HEK293T (cell line): ENCODE data around the gene LMCD1.

Experiments
- CTCF ChIA-PET: fragments of 350-600 bp; formaldehyde crosslinking; extraction: SDS; loops from one replicate; lab custom pipeline; 2021; ENCODE audit warnings: antibody characterized with exemption, inconsistent platforms; lab: Yijun Ruan, JAX
- POLR2A ChIA-PET: fragments of 350-600 bp; formaldehyde crosslinking; extraction: SDS; loops from one replicate; lab custom pipeline; 2020; ENCODE audit warnings: antibody characterized with exemption, inconsistent platforms; lab: Yijun Ruan, JAX
- DNase-seq: peaks from one replicate; pipeline ENCODE4 v3.0.0; 2012; ENCODE audit warnings: mixed read lengths; ENCODE audit errors: extremely low spot score
- ARNT ChIP-seq: fragments of 450-650 bp; IDR thresholded peaks from 2 replicates; pipeline ENCODE4 v1.6.1; 2017; ENCODE audit warnings: mild to moderate bottlenecking
- BHLHE40 ChIP-seq: fragments of 450-650 bp; IDR thresholded peaks from 2 replicates; pipeline ENCODE4 v1.6.1; 2016; ENCODE audit warnings: mild to moderate bottlenecking, moderate library complexity, borderline replicate concordance
- CTBP1 ChIP-seq: fragments of 450-650 bp; IDR thresholded peaks from 2 replicates; pipeline ENCODE4 v1.6.1; 2016; ENCODE audit warnings: borderline replicate concordance
- ELF4 ChIP-seq: fragments of 450-650 bp; IDR thresholded peaks from 2 replicates; pipeline ENCODE4 v1.6.1; 2017; ENCODE audit warnings: antibody characterized with exemption
- FOXA1 ChIP-seq: fragments of 450-650 bp; IDR thresholded peaks from 2 replicates; pipeline ENCODE4 v1.6.1; 2016; ENCODE audit warnings: mild to moderate bottlenecking
- FOXK2 ChIP-seq: fragments of 450-650 bp; IDR thresholded peaks from 2 replicates; pipeline ENCODE4 v1.6.1; 2016; ENCODE audit warnings: mild to moderate bottlenecking
- FOXM1 ChIP-seq: fragments of 450-650 bp; IDR thresholded peaks from 2 replicates; pipeline ENCODE4 v1.6.1; 2017; ENCODE audit warnings: mild to moderate bottlenecking, borderline replicate concordance
- HDGF ChIP-seq: fragments of 450-650 bp; IDR thresholded peaks from 2 replicates; pipeline ENCODE4 v1.6.1; 2017; ENCODE audit warnings: antibody characterized with exemption, borderline replicate concordance
- L3MBTL2 ChIP-seq: fragments of 450-650 bp; conservative IDR thresholded peaks from 2 replicates; pipeline ENCODE4 v1.6.1; 2016; ENCODE audit warnings: mild to moderate bottlenecking
- LEF1 ChIP-seq: fragments of 450-650 bp; IDR thresholded peaks from 2 replicates; pipeline ENCODE4 v1.6.1; 2017; ENCODE audit warnings: mild to moderate bottlenecking, borderline replicate concordance
- NFRKB ChIP-seq: fragments of 450-650 bp; IDR thresholded peaks from 2 replicates; pipeline ENCODE4 v1.6.1; 2016; ENCODE audit warnings: mild to moderate bottlenecking, moderate library complexity
- SP1 ChIP-seq: fragments of 450-650 bp; IDR thresholded peaks from 2 replicates; pipeline ENCODE4 v1.6.1; 2017
- SUZ12 ChIP-seq: fragments of 450-650 bp; IDR thresholded peaks from 2 replicates; pipeline ENCODE4 v1.6.1; 2016; ENCODE audit warnings: mild to moderate bottlenecking
- TARDBP ChIP-seq: fragments of 450-650 bp; IDR thresholded peaks from 2 replicates; pipeline ENCODE4 v1.6.1; 2016
- ZNF384 ChIP-seq: fragments of 450-650 bp; IDR thresholded peaks from 2 replicates; pipeline ENCODE4 v1.6.1; 2016
- TF ChIP-seq, protein P1 (sequence below): fragments of 450-650 bp; IDR thresholded peaks from 2 replicates; pipeline ENCODE4 v1.6.1; 2016

LMCD1 gene

DNA sequence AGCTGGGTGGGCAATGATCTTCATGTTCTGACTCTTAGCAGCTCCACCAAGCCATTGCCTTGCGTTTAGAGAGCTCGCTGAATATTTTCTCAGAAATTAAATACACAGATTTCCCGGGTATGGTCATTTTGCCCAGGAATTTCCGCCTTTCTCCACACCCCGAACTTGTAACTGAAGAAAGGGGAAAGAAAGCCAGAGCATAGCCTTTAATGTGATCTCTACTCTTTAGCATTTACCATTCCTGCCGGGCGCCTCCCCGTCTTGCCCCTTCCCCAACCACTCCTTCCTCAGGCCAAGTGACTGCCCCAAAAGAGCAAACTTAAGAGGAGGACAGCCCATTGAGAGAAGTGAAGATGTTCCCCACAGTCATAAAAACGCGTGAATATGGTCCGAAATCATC is 53.1 kb downstream of the LMCD1 start:
- CTCF ChIA-PET: interaction anchor here (0.8 kb wide), 1 partner anchor 159 kb away, joined by 3 read pairs; no protein-coding TSS in a partner anchor
- DNase-seq: no peak
- TF ChIP-seq TARDBP (no peak), L3MBTL2 (no peak), FOXK2 (no peak), LEF1 (no peak)
- POLR2A ChIA-PET: no interaction called here

DNA sequence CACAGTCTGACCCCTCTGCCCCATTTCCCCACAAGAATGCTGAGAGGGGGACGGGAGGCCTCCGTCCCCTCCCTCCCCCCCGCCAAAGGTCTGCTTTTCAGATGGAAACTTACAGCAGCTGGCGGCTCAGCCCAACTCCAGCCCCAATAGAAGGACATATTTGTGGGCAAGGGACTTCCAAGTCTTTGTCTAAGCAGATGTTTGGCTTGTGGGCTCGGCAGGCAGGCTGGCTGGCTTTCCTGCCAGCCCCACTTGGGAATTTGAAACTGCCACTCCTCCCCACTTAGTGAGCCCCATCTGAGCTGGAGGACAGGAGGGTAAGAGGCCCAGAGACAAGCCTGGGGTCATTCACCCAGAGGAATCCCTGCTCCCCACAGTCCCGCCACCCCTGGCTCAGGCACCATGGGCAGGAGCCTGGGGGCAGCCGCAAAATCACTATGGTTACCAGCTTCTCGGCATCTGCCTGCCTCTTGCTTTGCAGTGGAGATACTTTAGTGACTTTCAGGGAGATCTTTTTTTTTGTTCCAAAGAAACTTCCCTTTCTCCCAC is 53.6 kb downstream of the LMCD1 start:
- ChIA-PET POLR2A (no interaction called here), CTCF (no interaction called here)
- DNase-seq: no peak
- TF ChIP-seq CTBP1 (no peak), SP1 (no peak), ARNT (no peak), FOXK2 (no peak), L3MBTL2 (no peak), LEF1 (no peak), HDGF (no peak), FOXA1 (no peak), NFRKB (no peak), TARDBP (no peak), FOXM1 (no peak), SUZ12 (no peak), BHLHE40 (no peak), ELF4 (no peak)
- TF ChIP-seq, protein P1, sequence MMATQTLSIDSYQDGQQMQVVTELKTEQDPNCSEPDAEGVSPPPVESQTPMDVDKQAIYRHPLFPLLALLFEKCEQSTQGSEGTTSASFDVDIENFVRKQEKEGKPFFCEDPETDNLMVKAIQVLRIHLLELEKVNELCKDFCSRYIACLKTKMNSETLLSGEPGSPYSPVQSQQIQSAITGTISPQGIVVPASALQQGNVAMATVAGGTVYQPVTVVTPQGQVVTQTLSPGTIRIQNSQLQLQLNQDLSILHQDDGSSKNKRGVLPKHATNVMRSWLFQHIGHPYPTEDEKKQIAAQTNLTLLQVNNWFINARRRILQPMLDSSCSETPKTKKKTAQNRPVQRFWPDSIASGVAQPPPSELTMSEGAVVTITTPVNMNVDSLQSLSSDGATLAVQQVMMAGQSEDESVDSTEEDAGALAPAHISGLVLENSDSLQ: no peak

DNA sequence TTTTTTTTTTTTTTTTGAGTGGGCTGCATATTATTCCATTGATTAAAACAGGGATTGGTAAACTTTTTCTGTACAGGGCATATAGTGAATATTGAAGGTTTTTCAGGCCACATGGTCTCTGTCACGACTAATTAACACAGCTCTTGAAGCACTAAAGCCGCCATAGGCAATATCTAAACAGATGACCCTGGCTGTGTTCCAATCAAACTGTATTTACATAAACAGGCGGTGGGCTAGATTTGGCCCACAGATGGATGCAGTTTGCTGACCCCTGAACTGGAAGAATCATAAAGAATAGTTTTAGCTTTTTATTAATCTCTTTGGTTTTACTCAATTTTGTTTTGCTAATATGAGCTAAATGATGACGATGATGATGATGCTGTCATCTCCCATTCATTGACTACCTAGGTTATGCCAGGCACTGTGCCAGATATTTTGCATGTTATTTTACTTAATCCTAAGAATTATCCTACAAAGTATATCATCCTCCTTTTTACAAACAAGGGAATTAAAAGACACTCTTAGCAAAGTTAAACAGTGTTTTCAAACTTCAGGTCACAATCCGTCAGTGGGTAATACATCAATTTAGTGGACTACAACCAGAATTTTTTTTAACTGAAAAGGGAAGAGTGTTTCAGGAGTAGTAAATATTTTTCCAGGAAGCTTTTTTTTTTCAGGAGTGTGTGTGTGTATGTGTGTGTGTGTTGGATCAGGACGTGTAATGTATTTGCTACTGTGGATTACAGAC is 54.3 kb downstream of the LMCD1 start:
- ChIA-PET CTCF (no interaction called here), POLR2A (no interaction called here)
- DNase-seq: no peak
- TF ChIP-seq LEF1 (no peak), HDGF (no peak), ZNF384 (no peak), TARDBP (no peak), ARNT (no peak), FOXK2 (no peak), SUZ12 (no peak), NFRKB (no peak), BHLHE40 (no peak), FOXM1 (no peak), ELF4 (no peak), L3MBTL2 (no peak), CTBP1 (no peak), SP1 (no peak), FOXA1 (no peak)
- TF ChIP-seq, protein P1: no peak

DNA sequence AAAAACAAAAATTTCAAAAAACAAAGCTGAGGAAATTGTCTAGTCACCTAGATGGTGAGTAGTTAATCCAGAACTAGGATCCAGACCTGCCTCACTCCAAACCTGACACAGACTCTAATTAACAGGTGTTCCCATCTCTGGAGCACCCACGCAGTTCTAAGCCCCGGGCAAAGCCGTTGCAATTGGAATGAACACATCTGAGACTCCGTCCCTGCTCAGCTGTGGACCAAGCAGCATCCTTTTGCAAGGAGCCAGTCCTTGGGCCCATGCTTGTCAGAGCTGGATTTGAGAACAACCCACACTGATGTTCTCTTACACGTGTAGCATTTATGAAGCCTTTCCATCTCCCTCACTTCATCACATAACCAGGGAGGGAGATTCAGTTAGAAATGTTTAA is 54.8 kb downstream of the LMCD1 start:
- CTCF ChIA-PET: no interaction called here
- POLR2A ChIA-PET: no interaction called here
- no peak for TF ChIP-seq TARDBP
- TF ChIP-seq ELF4: no peak
- TF ChIP-seq ZNF384: no peak
- no peak for TF ChIP-seq HDGF
- no peak for TF ChIP-seq FOXK2
- TF ChIP-seq NFRKB: no peak
- TF ChIP-seq ARNT: no peak
- TF ChIP-seq SUZ12: no peak
- TF ChIP-seq, protein P1: no peak
- no peak for TF ChIP-seq SP1
- TF ChIP-seq L3MBTL2: no peak
- no peak for TF ChIP-seq FOXA1
- no peak for TF ChIP-seq CTBP1
- TF ChIP-seq BHLHE40: no peak
- TF ChIP-seq LEF1: no peak
- TF ChIP-seq FOXM1: no peak
- no peak for DNase-seq

DNA sequence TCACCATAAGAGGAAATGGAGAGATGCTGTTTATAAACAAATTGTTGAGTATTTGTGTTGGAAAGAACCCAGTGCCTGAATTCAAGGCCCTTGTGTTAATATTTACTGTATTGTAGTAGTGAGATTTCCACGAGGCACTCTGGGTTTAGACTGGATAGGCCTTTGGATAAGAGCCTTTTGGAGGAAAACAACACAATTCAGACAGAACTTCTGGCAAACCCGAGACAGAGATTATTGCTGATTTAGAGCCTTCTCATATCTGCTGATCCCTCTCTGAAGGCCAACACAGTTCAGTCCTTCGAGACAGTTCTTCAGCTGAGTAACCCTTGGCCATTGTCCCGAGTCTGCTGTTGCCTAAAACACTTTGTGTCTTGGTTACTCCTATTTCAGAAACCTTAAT is 55.7 kb downstream of the LMCD1 start:
- ChIA-PET CTCF (no interaction called here), POLR2A (no interaction called here)
- TF ChIP-seq HDGF: no peak
- TF ChIP-seq NFRKB: no peak
- no peak for TF ChIP-seq CTBP1
- no peak for TF ChIP-seq SP1
- TF ChIP-seq TARDBP: no peak
- TF ChIP-seq, protein P1: no peak
- TF ChIP-seq FOXM1: no peak
- no peak for TF ChIP-seq BHLHE40
- TF ChIP-seq L3MBTL2: no peak
- TF ChIP-seq ELF4: no peak
- TF ChIP-seq FOXK2: no peak
- TF ChIP-seq ZNF384: no peak
- no peak for TF ChIP-seq LEF1
- TF ChIP-seq FOXA1: no peak
- DNase-seq: no peak
